ENCODE measurements around the gene HS2ST1. TPM values are rescaled to one million over a fixed set of nuclear protein-coding genes. Genes with fewer than 3 reads are reported as not detected.
"Not testable (repeated sequence)": the region's sequence is repeated elsewhere in the genome, so short reads cannot be mapped to it uniquely, and the experiment has no call there.

The HS2ST1 gene
- total RNA-seq, 1 donor from 2014 or later: 14.8 TPM

DNA sequence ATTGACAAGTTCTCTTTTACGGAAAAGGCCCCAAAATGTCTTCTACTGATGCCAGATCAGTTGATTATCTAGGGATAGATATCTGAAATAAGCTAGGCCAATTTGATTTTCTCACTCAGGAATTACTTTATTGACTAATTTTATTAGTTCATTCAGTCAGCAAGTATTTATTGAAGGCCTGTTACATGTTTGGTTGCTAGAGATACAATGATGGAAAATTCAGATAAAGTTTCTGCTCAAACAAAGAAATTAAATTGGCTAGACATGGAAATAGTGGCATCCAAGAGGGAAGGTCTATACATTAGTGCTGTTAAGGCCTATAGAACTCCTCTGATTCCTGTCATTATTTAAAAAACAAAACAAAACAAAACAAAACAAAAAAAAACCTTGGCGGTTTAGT lies 56.5 kb downstream of the HS2ST1 start:
- no peak for DNase-seq (ENCODE audit: low read depth in 2 of 2)

DNA sequence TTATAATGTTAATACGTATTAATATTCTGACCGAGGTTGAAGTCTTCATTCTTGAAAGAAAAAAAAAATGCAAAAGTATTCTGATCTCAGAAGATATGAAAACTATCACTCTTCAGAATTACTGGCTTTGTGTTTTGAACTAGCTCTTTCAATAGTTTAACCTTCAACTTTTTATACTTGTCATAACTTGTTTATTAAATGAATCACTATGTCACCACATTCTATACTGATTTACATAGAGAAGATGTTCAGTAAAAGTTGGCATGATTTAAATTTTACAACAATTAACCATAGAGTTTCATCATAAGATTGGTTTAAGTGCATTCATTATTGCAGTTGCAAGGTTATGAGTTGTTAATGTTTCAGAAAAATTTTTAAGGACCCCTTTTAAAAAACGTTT lies 57.3 kb downstream of the HS2ST1 start:
- DNase-seq (ENCODE audit: low read depth in 2 of 2): no peak

DNA sequence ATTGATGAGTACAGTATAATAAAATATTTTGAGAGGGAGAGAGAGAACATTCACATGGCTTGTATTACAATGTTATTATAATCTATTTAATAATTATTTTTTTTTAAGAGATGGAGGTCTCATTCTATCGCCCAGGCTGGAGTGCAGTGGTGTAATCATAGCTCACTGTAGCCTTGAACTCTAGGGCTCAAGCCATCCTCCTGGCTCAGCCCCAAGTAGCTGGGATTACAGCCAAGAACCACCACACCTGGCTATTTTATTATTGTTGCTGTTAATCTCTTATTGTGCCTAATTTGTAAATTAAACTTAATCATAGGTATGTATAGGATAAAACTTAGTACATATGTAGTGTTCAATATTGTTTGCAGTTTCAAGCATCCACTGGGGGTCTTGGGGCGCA lies 57.8 kb downstream of the HS2ST1 start:
- DNase-seq (ENCODE audit: low read depth in 2 of 2): peak in 1 of 2 donors; percentile 9

DNA sequence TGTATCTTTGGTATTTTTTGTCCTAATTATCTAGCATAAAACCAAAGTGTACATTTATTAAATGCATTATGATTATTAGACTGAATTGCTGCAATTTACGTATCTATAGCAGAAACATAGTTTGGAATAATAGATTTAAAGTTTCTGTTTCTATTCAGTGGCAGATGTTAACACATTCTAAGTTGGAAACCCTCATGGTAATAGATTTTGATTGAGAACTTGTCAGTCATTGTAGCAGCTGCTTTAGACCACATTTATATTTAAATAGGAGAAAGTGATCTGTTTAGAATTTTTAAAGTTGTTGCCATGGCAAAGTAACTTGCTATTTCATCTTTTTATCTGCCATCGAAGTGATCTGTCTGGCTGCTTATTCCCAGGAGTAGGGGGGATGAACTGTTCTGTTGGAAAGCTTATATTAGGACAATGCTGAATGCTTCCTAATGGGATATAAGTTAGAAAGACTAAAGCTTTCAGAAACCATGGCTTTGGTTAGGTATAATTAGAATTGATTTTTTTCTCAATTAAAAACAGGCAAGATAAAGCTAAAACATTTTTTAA lies 61.6 kb downstream of the HS2ST1 start:
- no peak for DNase-seq (ENCODE audit: low read depth in 2 of 2)

DNA sequence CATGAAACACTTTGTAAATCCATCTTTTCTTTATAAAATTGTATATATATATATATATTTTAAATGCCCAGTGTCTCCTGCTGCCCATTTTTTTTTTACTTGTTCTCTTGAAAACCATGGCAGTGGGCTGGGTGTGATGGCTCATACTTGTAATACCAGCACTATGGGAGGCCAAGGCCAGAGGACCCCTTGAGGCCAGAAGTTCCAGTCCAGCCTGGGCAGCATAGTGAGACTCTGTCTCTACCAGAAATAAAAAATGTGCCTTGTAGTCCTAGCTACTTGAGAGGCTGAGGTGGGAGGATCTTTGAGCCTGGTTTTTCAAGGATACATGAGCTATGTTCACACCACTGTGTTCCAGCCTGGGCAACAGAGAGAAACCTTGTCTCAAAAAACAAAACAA lies 62.2 kb downstream of the HS2ST1 start:
- no peak for DNase-seq (ENCODE audit: low read depth in 2 of 2)

DNA sequence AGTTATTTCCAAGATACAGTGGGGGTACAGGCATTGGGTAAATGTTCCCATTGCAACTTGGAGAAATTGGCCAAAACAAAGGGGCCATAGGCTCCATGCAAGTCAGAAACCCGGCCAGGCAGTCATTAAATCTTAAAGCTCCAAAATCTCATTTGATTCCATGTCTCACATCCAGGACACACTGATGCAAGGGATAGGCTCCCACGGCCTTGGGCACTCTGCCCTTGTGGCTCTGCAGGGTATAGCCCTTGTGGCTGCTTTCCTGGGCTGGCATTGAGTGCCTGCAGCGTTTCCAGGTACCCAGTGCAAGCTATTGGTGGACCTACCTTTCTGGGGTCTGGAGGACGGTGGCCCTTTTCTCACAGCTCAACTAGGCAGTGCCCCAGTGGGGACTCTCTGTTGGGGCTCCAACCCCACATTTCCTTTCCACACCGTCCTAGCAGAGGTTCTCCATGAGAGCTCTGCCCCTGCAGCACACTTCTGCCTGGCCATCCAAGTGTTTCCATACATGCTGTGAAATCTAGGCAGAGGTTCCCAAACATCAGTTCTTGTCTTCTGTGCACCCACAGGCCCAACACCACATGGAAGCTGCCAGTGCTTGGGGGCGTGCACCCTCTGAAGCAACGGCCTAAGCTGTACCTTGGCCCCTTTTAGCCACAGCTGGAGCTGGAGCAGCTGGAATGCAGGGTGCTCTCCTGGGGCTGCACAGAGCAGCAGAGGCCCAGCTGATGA lies 67.2 kb downstream of the HS2ST1 start:
- no peak for DNase-seq (ENCODE audit: low read depth in 2 of 2)

DNA sequence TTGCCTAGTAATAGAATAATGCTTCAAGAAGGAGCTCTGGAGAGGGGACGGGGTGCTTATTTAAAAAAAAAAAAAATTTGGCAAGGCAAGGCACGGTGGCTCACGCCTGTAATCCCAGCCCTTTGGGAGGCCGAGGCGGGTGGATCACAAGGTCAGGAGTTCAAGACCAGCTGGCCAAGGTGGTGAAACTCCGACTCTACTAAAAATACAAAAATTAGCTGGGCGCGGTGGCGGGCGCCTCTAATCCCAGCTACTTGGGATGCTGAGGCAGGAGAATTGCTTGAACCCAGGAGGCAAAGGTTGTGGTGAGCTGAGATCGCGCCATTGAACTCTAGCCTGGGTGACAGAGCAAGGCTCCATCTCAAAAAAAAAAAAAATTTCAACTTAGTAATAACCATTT lies 69.2 kb downstream of the HS2ST1 start:
- DNase-seq (ENCODE audit: low read depth in 2 of 2): not testable (repeated sequence)

DNA sequence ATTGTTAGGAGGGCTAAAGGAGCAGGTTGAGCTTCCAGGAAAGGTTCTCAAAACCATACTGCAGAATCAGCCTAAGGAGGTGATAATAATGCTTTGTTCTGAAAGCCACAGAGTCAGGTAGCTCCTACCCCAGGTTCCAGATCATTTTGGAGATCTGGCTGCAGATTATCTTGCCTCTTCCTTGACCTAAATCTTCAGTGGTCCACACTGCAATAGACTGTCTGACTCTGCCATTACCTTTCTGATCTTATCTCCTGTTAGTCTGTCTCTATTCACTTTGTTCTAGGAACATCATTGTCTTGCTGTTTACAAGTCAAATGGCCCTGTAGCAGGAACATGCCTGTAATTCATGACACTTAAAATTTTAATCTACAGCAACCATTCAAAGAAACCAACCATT lies 73.0 kb downstream of the HS2ST1 start:
- DNase-seq (ENCODE audit: low read depth in 2 of 2): no peak

DNA sequence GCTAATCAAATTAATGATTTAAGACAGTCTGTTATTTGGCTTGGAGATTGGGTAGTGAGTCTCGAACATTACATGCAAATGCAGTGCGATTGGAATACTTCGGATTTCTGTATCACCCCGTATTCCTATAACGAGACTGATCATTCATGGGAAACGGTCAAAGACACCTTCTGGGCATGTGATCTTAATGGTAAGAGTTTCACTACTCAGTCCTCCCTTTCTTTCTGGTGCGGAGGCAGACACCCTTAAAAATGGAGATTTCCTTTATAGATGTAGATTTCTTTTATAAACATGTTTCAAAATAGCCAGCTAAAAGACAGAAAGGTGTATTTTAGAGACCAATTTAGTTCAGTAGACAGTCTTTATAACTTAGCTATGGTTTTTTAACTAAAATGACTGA lies 74.4 kb downstream of the HS2ST1 start:
- DNase-seq (ENCODE audit: low read depth in 2 of 2): no peak

DNA sequence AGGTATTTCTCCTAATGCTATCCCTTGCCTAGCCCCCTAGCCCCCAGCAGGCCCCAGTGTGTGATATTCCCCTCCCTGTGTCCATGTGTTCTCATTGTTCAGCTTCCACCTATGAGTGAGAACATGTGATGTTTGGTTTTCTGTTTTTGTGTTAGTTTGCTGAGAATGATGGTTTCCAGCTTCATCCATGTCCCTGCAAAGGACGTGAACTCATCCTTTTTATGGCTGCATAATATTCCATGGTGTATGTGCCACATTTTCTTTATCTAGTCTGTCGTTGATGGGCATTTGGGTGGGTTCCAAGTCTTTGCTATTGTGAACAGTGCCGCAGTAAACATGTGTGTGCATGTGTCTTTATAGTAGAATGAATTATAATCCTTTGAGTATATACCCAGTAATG lies 75.3 kb downstream of the HS2ST1 start:
- DNase-seq (ENCODE audit: low read depth in 2 of 2): not testable (repeated sequence)

DNA sequence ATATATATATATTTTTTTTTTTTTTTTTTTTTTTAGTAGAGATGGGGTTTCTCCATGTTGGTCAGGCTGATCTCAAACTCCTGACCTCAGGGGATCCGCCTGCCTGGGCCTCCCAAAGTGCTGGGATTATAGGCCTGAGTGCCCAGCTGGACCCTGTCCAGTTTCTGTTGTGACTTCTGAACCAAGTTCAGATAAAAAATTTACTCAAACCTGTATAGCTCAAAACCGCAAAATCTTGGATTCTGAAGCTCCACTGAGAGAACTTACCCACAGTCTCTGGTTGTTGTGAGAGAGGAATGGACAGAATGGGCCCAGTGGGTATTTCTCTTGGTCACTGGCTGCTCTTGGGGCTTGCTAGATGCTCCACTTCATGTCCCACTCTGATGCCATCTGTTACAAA lies 76.4 kb downstream of the HS2ST1 start:
- no peak for DNase-seq (ENCODE audit: low read depth in 2 of 2)

DNA sequence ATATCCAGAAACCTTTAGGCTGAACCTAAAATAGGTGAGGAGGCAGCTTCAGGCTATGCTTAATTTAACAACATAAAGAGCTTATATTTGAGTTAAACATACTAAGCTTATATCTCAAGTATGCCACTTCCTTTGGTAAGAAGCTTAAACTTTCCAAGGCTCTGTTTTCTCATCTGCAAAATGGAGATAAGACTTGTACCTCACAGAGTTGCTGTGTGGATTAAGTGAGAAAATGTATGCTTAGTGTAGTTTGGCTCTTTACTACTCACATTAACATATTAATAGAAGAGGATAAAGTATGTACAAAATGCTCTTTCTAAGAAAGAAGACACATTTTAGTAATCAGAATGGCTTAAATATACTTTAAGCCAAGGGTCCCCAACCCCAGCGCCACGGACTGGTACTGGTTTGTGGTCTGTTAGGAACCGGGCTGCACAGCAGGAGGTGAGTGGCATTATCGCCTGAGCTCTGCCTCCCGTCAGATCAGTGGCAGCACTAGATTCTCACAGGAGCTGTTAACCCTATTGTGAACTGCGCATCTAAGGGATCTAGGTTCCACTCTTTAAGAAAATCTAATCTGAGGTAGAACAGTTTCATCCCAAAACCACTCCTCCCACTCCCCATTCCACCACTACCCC lies 77.2 kb downstream of the HS2ST1 start:
- no peak for DNase-seq (ENCODE audit: low read depth in 2 of 2)

DNA sequence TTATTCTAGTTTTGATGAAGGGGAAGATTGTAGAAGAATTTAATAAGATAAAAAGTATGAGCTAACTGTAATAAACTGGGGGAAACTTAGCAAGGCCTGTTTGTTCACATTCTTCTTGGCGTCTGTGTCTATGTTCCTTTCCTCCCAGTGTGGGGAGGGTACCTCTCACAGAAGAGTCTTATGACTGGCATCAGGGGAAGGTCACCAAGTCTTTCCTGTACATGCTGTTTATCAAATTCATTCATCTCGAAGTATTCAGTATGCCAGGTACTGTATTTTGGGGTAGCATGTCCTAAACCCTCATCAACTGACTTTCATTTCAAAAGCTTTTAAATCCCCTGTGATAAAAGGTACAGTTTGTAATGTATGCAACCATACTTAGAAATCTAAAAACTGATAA lies 78.4 kb downstream of the HS2ST1 start:
- peak in 1 of 2 donors; percentile 15 for DNase-seq (ENCODE audit: low read depth in 2 of 2)

DNA sequence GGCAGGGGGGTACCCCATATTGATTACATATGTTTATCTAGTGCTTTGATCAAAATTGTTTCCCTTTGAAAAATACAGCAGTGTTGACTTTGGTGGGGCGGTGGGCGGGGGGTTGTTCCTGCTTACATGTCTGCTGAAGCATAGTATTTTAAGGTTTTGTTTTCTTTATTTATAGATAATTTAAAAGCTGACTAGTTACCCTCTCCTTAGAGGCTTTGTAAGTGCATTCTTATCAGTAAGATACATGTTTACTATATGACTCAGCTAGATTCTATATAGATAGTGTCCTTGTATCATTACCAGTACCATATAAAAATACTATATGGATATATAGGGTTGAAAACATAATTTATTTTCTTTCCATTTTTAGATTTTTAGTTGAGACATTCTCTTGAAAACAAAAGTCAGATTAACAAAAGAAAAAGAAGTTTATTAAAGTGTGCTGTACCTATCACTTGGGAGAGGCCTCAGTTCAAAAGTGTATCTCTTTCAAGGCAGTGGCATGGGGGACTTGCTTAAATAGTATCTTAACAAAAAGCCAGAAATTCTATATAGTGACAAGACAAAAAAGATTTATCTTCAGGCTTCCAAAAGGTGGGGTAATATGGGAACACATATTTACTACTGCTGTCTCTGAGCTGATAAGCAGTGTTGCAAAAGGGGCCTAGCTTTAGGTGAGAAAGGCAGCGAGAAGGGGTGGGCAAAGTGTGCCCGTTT lies 79.0 kb downstream of the HS2ST1 start:
- peak in 1 of 2 donors; percentile 1 for DNase-seq (ENCODE audit: low read depth in 2 of 2)

DNA sequence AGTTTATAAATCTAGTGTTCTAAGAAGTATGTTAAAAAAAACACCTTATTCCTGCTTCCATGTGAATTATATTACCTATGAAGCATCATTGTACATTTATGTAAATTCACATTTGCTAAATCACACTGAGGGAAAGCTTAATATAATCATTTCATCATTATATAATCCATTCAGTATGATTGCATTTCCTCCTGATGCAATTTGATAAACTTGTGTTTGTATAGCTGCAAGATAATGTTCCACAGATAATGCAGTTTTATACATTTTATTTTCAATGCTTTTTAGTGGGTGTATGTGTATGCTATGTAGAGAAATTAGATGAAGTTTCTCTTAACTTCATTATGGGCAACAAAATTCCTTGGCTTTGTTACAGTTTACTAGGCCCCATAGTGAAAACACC lies 79.6 kb downstream of the HS2ST1 start:
- no peak for DNase-seq (ENCODE audit: low read depth in 2 of 2)

DNA sequence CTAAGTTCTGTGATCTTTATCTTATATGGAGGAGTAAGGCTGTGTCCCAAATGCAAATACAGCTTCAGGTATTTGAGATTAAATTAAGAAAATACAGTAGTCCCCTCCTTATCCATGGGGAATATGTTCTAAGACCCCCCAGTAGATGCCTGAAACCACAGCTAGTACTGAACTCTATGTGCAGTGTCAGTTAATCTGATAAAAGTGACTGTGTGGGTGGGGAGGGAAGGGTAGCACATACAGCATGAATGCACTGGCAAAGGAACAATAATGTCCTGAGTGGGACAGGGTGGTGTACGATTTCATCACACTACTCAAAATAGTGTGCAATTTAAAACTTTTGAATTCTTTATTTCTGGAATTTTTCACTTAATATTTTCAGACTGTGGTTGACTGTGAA lies 83.1 kb downstream of the HS2ST1 start:
- DNase-seq (ENCODE audit: low read depth in 2 of 2): no peak

DNA sequence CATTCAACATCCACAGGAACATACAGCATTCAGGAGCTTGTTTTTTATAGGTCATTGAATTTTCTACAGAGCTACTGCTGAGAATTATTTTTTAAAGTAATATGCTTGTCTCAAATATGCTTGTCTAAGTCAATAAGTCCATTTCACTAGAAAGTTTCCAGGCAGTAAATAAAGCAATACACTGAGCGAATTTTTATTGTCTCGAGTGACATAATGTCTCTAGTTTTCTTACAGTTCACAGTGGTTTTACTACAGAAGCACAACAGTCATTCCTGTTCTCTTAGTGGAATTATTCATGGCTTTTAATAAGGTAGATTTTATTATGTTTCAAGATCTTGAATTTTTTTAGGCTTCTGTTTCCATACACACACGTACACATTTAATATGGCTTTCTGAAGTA lies 83.8 kb downstream of the HS2ST1 start:
- no peak for DNase-seq (ENCODE audit: low read depth in 2 of 2)

DNA sequence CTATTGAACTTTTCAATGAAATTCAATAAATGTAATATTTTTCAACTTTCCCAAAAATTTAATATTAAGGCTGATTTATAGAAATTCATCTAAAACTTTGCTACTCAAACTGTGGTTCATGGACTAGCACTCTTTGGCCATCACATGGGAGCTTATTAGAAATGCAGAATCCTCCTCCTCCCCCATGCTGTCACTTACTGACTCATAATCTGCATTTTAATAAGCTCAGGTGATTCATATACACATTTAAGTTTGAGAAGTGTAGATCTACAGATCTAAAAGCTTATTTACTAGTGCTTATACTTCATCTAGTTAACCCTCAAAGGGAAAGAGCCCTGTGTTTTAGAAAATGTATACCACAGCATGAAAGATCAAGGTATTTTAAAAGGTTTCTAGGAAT lies 84.3 kb downstream of the HS2ST1 start:
- no peak for DNase-seq (ENCODE audit: low read depth in 2 of 2)

DNA sequence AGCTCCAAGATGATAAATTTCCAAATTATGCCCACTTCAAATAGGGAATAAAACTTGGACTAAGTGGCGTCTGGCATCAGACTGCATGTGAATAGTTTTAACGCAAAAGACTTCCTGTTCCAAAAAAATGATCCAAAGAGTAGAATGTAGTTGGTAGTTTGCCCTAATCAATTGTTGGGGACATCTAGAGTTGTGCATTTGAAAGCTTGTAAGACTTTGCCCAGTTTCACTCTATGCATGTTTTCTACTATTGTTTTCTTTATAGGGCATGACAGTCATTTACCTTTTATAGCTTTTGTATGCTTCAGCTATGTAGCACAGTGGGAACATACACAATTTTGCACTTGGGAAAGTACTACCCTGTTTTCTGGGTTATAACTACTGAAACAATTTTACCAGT lies 86.0 kb downstream of the HS2ST1 start:
- DNase-seq (ENCODE audit: low read depth in 2 of 2): no peak

DNA sequence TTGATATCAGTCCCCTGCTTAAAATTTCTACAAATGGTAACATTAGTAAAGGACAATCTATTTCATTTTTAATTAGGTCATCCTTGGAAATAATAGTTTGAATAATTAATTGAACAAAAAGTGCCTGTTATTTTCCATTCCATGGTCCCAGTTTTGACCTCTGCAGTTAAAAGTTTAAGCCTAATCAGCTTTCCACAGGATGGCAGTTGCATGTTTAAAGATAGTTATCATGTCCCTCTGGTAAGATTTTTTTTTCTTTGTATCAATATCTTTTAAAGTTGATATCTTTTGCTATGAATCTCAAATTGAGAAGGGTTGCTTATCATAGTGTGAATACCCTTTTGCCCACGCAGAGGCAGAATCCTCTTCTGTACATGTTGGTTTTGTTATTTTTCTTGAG lies 90.4 kb downstream of the HS2ST1 start:
- no peak for DNase-seq (ENCODE audit: low read depth in 2 of 2)

DNA sequence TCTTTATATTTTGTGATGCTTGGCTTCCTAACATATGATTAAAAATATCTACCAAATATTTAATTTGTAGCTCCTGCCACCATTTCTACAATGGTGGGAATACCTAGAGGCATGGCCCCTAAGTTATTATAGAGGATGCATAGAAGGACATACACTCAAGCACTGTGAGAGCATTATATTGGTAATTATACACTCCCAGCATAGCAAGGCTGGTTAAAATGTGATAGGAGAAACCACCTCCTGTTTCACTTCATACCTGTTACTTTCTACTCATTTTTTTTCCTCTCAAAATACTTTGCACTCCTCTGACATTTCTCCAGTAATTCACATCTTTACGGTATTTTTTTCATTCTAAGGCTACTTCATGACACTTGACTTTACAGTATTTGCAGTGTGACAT lies 92.9 kb downstream of the HS2ST1 start:
- no peak for DNase-seq (ENCODE audit: low read depth in 2 of 2)

DNA sequence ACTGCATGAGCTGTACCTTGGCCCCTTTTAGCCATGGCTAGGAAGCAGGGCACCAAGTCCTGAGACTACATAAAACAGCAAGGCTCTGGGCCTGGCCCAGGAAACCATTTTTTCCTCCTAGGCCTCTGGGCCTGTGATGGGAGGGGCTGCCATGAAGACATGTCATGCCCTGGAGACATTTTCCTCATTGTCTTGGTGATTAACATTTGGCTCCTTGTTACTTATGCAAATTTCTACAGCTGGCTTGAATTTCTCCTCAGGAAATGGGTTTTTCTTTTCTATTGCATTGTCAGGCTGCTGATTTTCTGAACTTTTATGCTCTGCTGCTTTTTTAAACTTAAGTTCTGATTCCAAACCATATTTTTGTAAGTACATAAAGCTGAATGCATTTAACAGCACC lies 99.0 kb downstream of the HS2ST1 start:
- not testable (repeated sequence) for DNase-seq (ENCODE audit: low read depth in 2 of 2)

Data from dermis microvascular lymphatic vessel endothelial cell (primary cell).